Measurements from ENCODE around the gene MOB3B.

MOB3B gene

GRCh38 chr9:27351438-27351837 lies 178.2 kb downstream of the MOB3B start:
- Histone ChIP-seq H3K36me3 (ENCODE audit: control insufficient read depth, insufficient read depth, low read length) (no peaks in the 10 kb centered on the region), H3K4me1 (ENCODE audit: control insufficient read depth, insufficient read depth, low read length) (peaks cover 17% of the 10 kb centered on the region), H3K4me3 (ENCODE audit: low read length) (no peak overlapping the region), H3K27me3 (ENCODE audit: control insufficient read depth, insufficient read depth, low read length) (no peaks in the 10 kb centered on the region), H3K9ac (ENCODE audit: low read length) (no peak overlapping the region), H3K27ac (ENCODE audit: low read depth, low read length) (peak overlapping the region; percentile 63)

DNA sequence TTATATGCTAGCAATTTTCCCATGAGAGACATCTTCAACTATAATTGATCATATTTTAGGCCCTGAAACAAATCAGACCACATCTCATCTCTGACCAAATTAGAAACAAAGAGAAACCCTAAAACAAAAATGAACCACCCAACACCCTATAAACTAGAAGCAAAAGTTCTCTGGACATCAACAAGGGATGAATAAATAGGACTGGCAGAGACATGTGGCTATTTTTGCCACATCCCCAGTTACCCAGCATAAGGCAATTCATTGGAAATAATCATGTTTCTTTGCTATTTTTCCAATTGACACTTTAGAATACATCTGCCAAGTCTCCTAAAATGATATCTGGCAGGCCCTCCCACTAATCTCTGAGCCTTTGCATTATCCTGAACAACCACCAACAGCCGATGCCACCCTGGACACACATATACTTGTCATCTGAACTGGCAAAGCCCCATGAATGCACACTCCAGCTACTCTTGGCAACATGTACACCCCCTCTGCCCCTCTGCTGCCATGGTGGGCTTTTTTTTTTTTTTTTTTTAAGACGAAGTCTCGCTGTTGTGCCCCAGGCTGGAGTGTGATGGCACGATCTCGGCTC lies 179.1 kb downstream of the MOB3B start:
- Histone ChIP-seq H3K9ac (ENCODE audit: low read length) (no peak overlapping the region), H3K27ac (ENCODE audit: low read depth, low read length) (peak overlapping the region; percentile 11), H3K4me1 (ENCODE audit: control insufficient read depth, insufficient read depth, low read length) (peaks cover 17% of the 10 kb centered on the region), H3K4me3 (ENCODE audit: low read length) (no peak overlapping the region), H3K36me3 (ENCODE audit: control insufficient read depth, insufficient read depth, low read length) (no peaks in the 10 kb centered on the region), H3K27me3 (ENCODE audit: control insufficient read depth, insufficient read depth, low read length) (no peaks in the 10 kb centered on the region)

- peaks cover 17% of the 10 kb centered on the region for H3K4me1 ChIP-seq (ENCODE audit: control insufficient read depth, insufficient read depth, low read length)
- no peaks in the 10 kb centered on the region for H3K27me3 ChIP-seq (ENCODE audit: control insufficient read depth, insufficient read depth, low read length)
- H3K4me3 ChIP-seq (ENCODE audit: low read length) = no peak overlapping the region
- no peaks in the 10 kb centered on the region for H3K36me3 ChIP-seq (ENCODE audit: control insufficient read depth, insufficient read depth, low read length)
- no peak overlapping the region for H3K9ac ChIP-seq (ENCODE audit: low read length)
- H3K27ac ChIP-seq (ENCODE audit: low read depth, low read length) = no peak overlapping the region
Observed at GRCh38 chr9:27349698-27350080, 179.9 kb downstream of the MOB3B start.

GRCh38 chr9:27348785-27349697 lies 180.6 kb downstream of the MOB3B start:
- Histone ChIP-seq H3K36me3 (ENCODE audit: control insufficient read depth, insufficient read depth, low read length) (no peaks in the 10 kb centered on the region), H3K4me3 (ENCODE audit: low read length) (no peak overlapping the region), H3K27me3 (ENCODE audit: control insufficient read depth, insufficient read depth, low read length) (no peaks in the 10 kb centered on the region), H3K27ac (ENCODE audit: low read depth, low read length) (no peak overlapping the region), H3K9ac (ENCODE audit: low read length) (no peak overlapping the region), H3K4me1 (ENCODE audit: control insufficient read depth, insufficient read depth, low read length) (peaks cover 17% of the 10 kb centered on the region)

- no peak overlapping the region for H3K9ac ChIP-seq (ENCODE audit: low read length)
- peaks cover 17% of the 10 kb centered on the region for H3K4me1 ChIP-seq (ENCODE audit: control insufficient read depth, insufficient read depth, low read length)
- no peak overlapping the region for H3K4me3 ChIP-seq (ENCODE audit: low read length)
- H3K27me3 ChIP-seq (ENCODE audit: control insufficient read depth, insufficient read depth, low read length) = no peaks in the 10 kb centered on the region
- no peaks in the 10 kb centered on the region for H3K36me3 ChIP-seq (ENCODE audit: control insufficient read depth, insufficient read depth, low read length)
- no peak overlapping the region for H3K27ac ChIP-seq (ENCODE audit: low read depth, low read length)
Observed at GRCh38 chr9:27347889-27348288, 181.7 kb downstream of the MOB3B start.

DNA sequence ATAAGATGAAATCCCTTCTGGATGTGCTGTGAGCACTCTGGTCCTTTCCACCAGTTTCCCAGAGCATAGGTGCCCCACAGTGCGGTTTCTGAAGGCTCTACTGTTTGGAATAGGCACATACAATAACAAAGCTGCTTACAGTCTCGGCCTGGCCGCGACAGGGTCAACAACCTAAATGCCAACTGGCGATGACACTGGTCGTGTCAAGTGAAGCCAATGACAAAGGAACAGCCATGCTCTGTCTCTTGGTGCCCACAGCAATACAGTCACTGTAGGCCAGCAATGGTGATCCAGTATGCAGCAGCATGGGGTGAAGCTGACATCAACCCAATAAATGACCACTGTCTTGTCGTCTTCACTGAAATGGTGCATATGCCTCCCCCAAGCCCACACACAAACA lies 184.8 kb downstream of the MOB3B start:
- peaks cover 3% of the 10 kb centered on the region for H3K4me1 ChIP-seq (ENCODE audit: control insufficient read depth, insufficient read depth, low read length)
- H3K36me3 ChIP-seq (ENCODE audit: control insufficient read depth, insufficient read depth, low read length) = no peaks in the 10 kb centered on the region
- no peak overlapping the region for H3K9ac ChIP-seq (ENCODE audit: low read length)
- no peaks in the 10 kb centered on the region for H3K27me3 ChIP-seq (ENCODE audit: control insufficient read depth, insufficient read depth, low read length)
- no peak overlapping the region for H3K4me3 ChIP-seq (ENCODE audit: low read length)
- H3K27ac ChIP-seq (ENCODE audit: low read depth, low read length) = no peak overlapping the region

GRCh38 chr9:27341545-27342294 lies 187.9 kb downstream of the MOB3B start:
- no peaks in the 10 kb centered on the region for H3K27me3 ChIP-seq (ENCODE audit: control insufficient read depth, insufficient read depth, low read length)
- H3K4me1 ChIP-seq (ENCODE audit: control insufficient read depth, insufficient read depth, low read length) = peaks cover 11% of the 10 kb centered on the region
- no peaks in the 10 kb centered on the region for H3K36me3 ChIP-seq (ENCODE audit: control insufficient read depth, insufficient read depth, low read length)
- no peak overlapping the region for H3K4me3 ChIP-seq (ENCODE audit: low read length)
- no peak overlapping the region for H3K27ac ChIP-seq (ENCODE audit: low read depth, low read length)
- no peak overlapping the region for H3K9ac ChIP-seq (ENCODE audit: low read length)

DNA sequence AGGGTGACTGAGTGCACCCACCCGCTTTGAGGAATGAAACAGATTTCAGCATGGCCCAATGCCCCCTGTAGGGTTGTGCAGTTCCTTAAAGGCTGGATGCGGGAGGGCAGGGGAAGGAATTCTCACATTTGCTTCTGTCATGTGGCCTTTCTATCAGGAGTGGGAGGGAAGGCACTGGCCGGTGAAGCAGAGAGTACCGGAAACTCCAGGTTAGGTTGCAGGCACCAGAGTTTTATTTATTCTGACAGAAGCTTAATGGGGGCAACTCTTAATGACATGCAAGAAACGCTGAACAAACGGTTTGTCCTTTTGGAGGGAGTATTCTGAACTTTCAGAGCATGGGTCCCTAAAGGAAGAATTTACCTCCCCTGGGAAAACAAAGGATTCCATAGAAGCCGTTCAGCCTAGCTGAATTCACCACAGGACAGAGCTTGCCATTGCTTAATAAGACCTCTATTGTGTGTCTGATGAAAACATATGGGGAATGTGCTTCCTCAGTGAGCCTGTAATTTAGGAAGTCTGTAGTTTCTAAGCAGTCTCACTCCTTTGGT lies 188.6 kb downstream of the MOB3B start:
- no peak overlapping the region for H3K4me3 ChIP-seq (ENCODE audit: low read length)
- no peak overlapping the region for H3K9ac ChIP-seq (ENCODE audit: low read length)
- H3K27ac ChIP-seq (ENCODE audit: low read depth, low read length) = no peak overlapping the region
- no peaks in the 10 kb centered on the region for H3K27me3 ChIP-seq (ENCODE audit: control insufficient read depth, insufficient read depth, low read length)
- no peaks in the 10 kb centered on the region for H3K36me3 ChIP-seq (ENCODE audit: control insufficient read depth, insufficient read depth, low read length)
- H3K4me1 ChIP-seq (ENCODE audit: control insufficient read depth, insufficient read depth, low read length) = peaks cover 11% of the 10 kb centered on the region

DNA sequence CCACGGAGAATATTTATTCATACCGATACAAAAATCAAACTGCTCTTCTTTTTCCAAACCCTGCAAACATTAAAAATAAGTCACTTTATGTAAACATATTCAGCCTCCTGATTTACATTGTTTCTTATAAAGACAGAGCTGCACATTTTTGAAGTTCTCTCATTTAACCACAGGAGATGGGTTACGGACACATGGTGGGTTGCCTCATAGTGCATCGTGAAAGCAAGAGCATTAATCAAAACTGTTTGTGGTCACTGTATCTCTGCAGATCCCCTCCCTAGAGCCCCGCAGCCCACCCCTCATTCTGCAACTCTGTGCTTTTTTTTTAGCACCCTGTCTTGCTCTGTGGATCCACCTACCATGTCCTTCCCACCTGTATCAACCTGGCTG lies 189.3 kb downstream of the MOB3B start:
- H3K4me1 ChIP-seq (ENCODE audit: control insufficient read depth, insufficient read depth, low read length) = peaks cover 11% of the 10 kb centered on the region
- no peaks in the 10 kb centered on the region for H3K27me3 ChIP-seq (ENCODE audit: control insufficient read depth, insufficient read depth, low read length)
- H3K27ac ChIP-seq (ENCODE audit: low read depth, low read length) = no peak overlapping the region

DNA sequence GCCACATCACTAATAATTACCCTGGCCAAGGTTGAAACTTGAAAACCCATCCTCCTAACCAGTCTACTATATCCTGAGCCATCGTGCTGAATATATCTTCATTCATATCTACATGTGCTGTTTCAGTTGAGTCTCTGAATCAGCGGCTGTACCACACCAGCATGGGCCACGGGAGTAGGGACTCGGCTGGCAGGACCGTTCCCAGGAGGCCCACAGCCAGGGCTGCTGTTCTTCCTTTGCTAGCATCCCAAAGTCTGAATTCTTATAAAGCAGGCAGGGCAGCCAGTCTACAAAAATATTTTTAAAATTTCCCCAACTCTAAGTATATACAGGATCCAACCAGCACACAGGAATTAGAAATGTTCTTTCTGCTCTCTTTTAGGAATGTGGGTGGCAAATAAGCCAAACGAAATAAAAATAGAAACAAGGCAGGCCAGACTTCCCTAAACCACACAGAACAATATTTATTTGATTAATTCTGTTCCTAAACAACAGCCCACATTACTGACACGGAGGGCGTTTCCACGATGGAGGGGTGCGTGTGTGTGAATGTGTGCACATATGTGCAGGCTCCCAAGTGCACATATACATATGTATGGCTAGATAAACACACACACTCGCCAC lies 189.8 kb downstream of the MOB3B start:
- Histone ChIP-seq H3K4me1 (ENCODE audit: control insufficient read depth, insufficient read depth, low read length) (peaks cover 11% of the 10 kb centered on the region), H3K36me3 (ENCODE audit: control insufficient read depth, insufficient read depth, low read length) (no peaks in the 10 kb centered on the region), H3K4me3 (ENCODE audit: low read length) (no peak overlapping the region), H3K27me3 (ENCODE audit: control insufficient read depth, insufficient read depth, low read length) (no peaks in the 10 kb centered on the region), H3K9ac (ENCODE audit: low read length) (no peak overlapping the region), H3K27ac (ENCODE audit: low read depth, low read length) (no peak overlapping the region)

More for the DNA sequence above, 189.3 kb downstream of the MOB3B start:
- H3K9ac ChIP-seq (ENCODE audit: low read length) = no peak overlapping the region
- H3K4me3 ChIP-seq (ENCODE audit: low read length) = no peak overlapping the region
- no peaks in the 10 kb centered on the region for H3K36me3 ChIP-seq (ENCODE audit: control insufficient read depth, insufficient read depth, low read length)

- Histone ChIP-seq H3K9ac (ENCODE audit: low read length) (no peak overlapping the region), H3K4me3 (ENCODE audit: low read length) (no peak overlapping the region)
Observed at GRCh38 chr9:27338527-27338903, 191.1 kb downstream of the MOB3B start.

More at GRCh38 chr9:27338527-27338903, 191.1 kb downstream of the MOB3B start:
- Histone ChIP-seq H3K4me1 (ENCODE audit: control insufficient read depth, insufficient read depth, low read length) (peaks cover 11% of the 10 kb centered on the region), H3K27me3 (ENCODE audit: control insufficient read depth, insufficient read depth, low read length) (no peaks in the 10 kb centered on the region), H3K27ac (ENCODE audit: low read depth, low read length) (no peak overlapping the region), H3K36me3 (ENCODE audit: control insufficient read depth, insufficient read depth, low read length) (no peaks in the 10 kb centered on the region)
